Measurements from ENCODE around the gene C14orf119.

Gene C14orf119

GRCh38 chr14:23089498-23090253 is 5.6 kb upstream of the C14orf119 start:
- H3K27ac Mint-ChIP-seq = peak overlapping the region; percentile 20
- H3K4me1 Mint-ChIP-seq = peaks cover 20 to 29% of the 10 kb centered on the region in 2 donors
- H3K9me3 Mint-ChIP-seq = no peaks in the 10 kb centered on the region
- H3K27me3 Mint-ChIP-seq = no peaks in the 10 kb centered on the region
- H3K36me3 Mint-ChIP-seq = peaks cover 30 to 49% of the 10 kb centered on the region in 2 donors
- no peak overlapping the region for H3K4me3 Mint-ChIP-seq
- no peak for DNase-seq
- ATAC-seq (replicated peaks) = no peak

GRCh38 chr14:23090254-23090636 is 5.1 kb upstream of the C14orf119 start:
- DNase-seq (no peak), ATAC-seq (replicated peaks) (no peak)
- H3K36me3 Mint-ChIP-seq = peaks cover 26 to 46% of the 10 kb centered on the region in 2 donors
- no peaks in the 10 kb centered on the region for H3K27me3 Mint-ChIP-seq
- peaks cover 20 to 29% of the 10 kb centered on the region in 2 donors for H3K4me1 Mint-ChIP-seq
- no peaks in the 10 kb centered on the region for H3K9me3 Mint-ChIP-seq
- no peak overlapping the region for H3K27ac Mint-ChIP-seq
- no peak overlapping the region for H3K4me3 Mint-ChIP-seq

- ATAC-seq (replicated peaks) = no peak
- peaks cover 17 to 19% of the 10 kb centered on the region in 2 donors for H3K4me1 Mint-ChIP-seq
- H3K4me3 Mint-ChIP-seq = no peak overlapping the region
- no peak for DNase-seq
- H3K27ac Mint-ChIP-seq = no peak overlapping the region
- no peaks in the 10 kb centered on the region for H3K27me3 Mint-ChIP-seq
- peaks cover 21 to 35% of the 10 kb centered on the region in 2 donors for H3K36me3 Mint-ChIP-seq
- H3K9me3 Mint-ChIP-seq = no peaks in the 10 kb centered on the region
Measured at GRCh38 chr14:23091294-23092225, 3.7 kb upstream of the C14orf119 start.

- peak overlapping the region in 1 of 2 donors; percentile 2 for H3K4me3 Mint-ChIP-seq
- H3K4me1 Mint-ChIP-seq = peaks cover 22 to 24% of the 10 kb centered on the region in 2 donors
- peaks cover 20 to 34% of the 10 kb centered on the region in 2 donors for H3K36me3 Mint-ChIP-seq
- H3K9me3 Mint-ChIP-seq = no peaks in the 10 kb centered on the region
- DNase-seq (no peak), ATAC-seq (replicated peaks) (no peak)
- no peaks in the 10 kb centered on the region for H3K27me3 Mint-ChIP-seq
- H3K27ac Mint-ChIP-seq = peak overlapping the region; percentile 14
Measured at GRCh38 chr14:23093104-23093503, 2.2 kb upstream of the C14orf119 start.

GRCh38 chr14:23093526-23093925 is 1.8 kb upstream of the C14orf119 start:
- ATAC-seq (replicated peaks) (no peak), DNase-seq (no peak)
- H3K4me1 Mint-ChIP-seq = peaks cover 22 to 24% of the 10 kb centered on the region in 2 donors
- H3K36me3 Mint-ChIP-seq = peaks cover 20 to 34% of the 10 kb centered on the region in 2 donors
- H3K4me3 Mint-ChIP-seq = no peak overlapping the region
- no peaks in the 10 kb centered on the region for H3K27me3 Mint-ChIP-seq
- no peaks in the 10 kb centered on the region for H3K9me3 Mint-ChIP-seq
- H3K27ac Mint-ChIP-seq = peak overlapping the region; percentile 14

GRCh38 chr14:23093991-23094665 is 1.2 kb upstream of the C14orf119 start:
- Mint-ChIP-seq H3K9me3 (no peaks in the 10 kb centered on the region), H3K27me3 (no peaks in the 10 kb centered on the region)

GRCh38 chr14:23094666-23095195 is 574 bp upstream of the C14orf119 start, which contains the start of gene ACIN1:
Gene ACIN1, minus strand, starts transcription at chr14:23095136. Its CDS starts 24 bp downstream, at chr14:23095112.
- DNase-seq (no peak), ATAC-seq (replicated peaks) (peak; percentile 55 to 61)
- Mint-ChIP-seq H3K9me3 (no peaks in the 10 kb centered on the region), H3K27ac (no peak within 1 kb of the TSS), H3K4me3 (no peak within 1 kb of the TSS), H3K4me1 (peaks cover 22 to 24% of the 10 kb centered on the region in 2 donors), H3K36me3 (peaks cover 16 to 36% of the 10 kb centered on the region in 2 donors), H3K27me3 (no peaks in the 10 kb centered on the region)

More at GRCh38 chr14:23093991-23094665, 1.2 kb upstream of the C14orf119 start:
- H3K4me1 Mint-ChIP-seq = peaks cover 22 to 24% of the 10 kb centered on the region in 2 donors
- ATAC-seq (replicated peaks) = no peak
- H3K27ac Mint-ChIP-seq = no peak overlapping the region
- H3K4me3 Mint-ChIP-seq = no peak overlapping the region
- peaks cover 20 to 35% of the 10 kb centered on the region in 2 donors for H3K36me3 Mint-ChIP-seq
- no peak for DNase-seq

GRCh38 chr14:23097786-23098185 is 2.5 kb downstream of the C14orf119 start:
- Mint-ChIP-seq H3K9me3 (no peaks in the 10 kb centered on the region), H3K36me3 (peaks cover 12 to 24% of the 10 kb centered on the region in 2 donors), H3K4me3 (peak overlapping the region in 1 of 2 donors; percentile 8), H3K27me3 (no peaks in the 10 kb centered on the region), H3K27ac (no peak overlapping the region), H3K4me1 (peaks cover 22 to 32% of the 10 kb centered on the region in 2 donors)
- ATAC-seq (replicated peaks) (no peak), DNase-seq (no peak)

GRCh38 chr14:23099212-23099861 is 4.0 kb downstream of the C14orf119 start:
- DNase-seq (no peak), ATAC-seq (replicated peaks) (no peak)
- Mint-ChIP-seq H3K27me3 (no peaks in the 10 kb centered on the region), H3K4me1 (peaks cover 15 to 24% of the 10 kb centered on the region in 2 donors), H3K9me3 (no peaks in the 10 kb centered on the region), H3K4me3 (no peak overlapping the region), H3K27ac (no peak overlapping the region), H3K36me3 (peaks cover 12 to 20% of the 10 kb centered on the region in 2 donors)

- H3K4me3 Mint-ChIP-seq = no peak overlapping the region
- no peaks in the 10 kb centered on the region for H3K27me3 Mint-ChIP-seq
- no peak for ATAC-seq (replicated peaks)
- no peak for DNase-seq
- H3K9me3 Mint-ChIP-seq = no peaks in the 10 kb centered on the region
- no peak overlapping the region for H3K27ac Mint-ChIP-seq
- H3K4me1 Mint-ChIP-seq = peaks cover 18 to 29% of the 10 kb centered on the region in 2 donors
- H3K36me3 Mint-ChIP-seq = peaks cover 12 to 20% of the 10 kb centered on the region in 2 donors
Measured at GRCh38 chr14:23101213-23101970, 6.1 kb downstream of the C14orf119 start.

GRCh38 chr14:23101986-23102625 is 6.8 kb downstream of the C14orf119 start:
- ATAC-seq (replicated peaks) = no peak
- no peak for DNase-seq
- Mint-ChIP-seq H3K4me1 (peaks cover 16 to 23% of the 10 kb centered on the region in 2 donors), H3K27me3 (no peaks in the 10 kb centered on the region), H3K27ac (no peak overlapping the region), H3K9me3 (no peaks in the 10 kb centered on the region), H3K36me3 (peaks cover 8 to 18% of the 10 kb centered on the region in 2 donors), H3K4me3 (no peak overlapping the region)

GRCh38 chr14:23102801-23103200 is 7.5 kb downstream of the C14orf119 start:
- Mint-ChIP-seq H3K36me3 (peaks cover 3 to 12% of the 10 kb centered on the region in 2 donors), H3K27ac (no peak overlapping the region), H3K4me1 (peaks cover 11 to 16% of the 10 kb centered on the region in 2 donors), H3K9me3 (no peaks in the 10 kb centered on the region), H3K27me3 (no peaks in the 10 kb centered on the region), H3K4me3 (no peak overlapping the region)
- ATAC-seq (replicated peaks) (no peak), DNase-seq (no peak)

Measured in stimulated activated naive B cell treated with anti-CD40 and anti-IgM and Interleukin-4, amounts not matched to agents 10 μg/mL and 1 μg/mL and 100 μg/mL, for 72 hours (primary cell).